ENCODE measurements around the gene DIP2C.
"Not testable (repeated sequence)": the region's sequence is repeated elsewhere in the genome, so short reads cannot be mapped to it uniquely, and the experiment has no call there.

DIP2C gene

DNA sequence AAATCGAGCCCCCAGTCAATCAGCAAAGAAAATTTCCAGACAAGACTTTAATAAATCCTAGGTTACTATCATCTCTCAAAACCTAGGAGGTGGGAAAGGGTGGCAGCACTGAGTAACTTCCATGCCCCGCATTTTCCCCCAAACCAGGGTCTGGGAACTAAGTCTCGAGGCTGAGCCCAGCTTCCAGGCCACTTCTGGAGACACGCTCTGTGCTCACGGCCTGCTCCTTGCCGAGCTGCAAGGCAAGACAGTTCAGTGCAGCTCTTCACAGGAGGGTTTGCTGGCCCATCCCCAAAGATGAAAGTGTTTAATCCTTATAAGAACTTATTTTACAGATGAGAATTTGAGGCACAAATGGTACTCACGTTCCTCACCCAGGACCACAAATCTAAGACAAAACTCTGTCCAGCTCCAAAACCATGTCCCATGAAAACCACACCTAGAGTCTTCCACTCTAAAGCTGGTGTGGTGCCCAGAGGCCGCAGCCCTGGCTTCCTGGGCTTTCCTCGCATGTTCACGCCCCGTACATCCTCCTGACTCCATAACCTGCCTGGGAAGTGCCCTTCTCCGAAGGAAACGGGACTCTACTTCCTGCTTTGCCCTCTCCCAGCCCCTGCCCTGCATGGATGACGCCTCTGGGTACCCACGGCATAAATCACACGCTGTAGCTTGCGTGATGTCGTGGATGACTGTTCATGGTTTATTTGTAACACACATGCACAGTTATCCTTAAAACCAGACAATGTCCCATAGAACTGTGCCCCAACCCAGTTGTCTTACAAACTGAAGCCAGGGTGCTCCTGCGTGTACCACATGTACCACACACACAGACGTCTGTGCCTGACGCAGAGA lies 201.2 kb downstream of the DIP2C start:
- no peak for DNase-seq

- no peak for DNase-seq
These were observed 202.7 kb downstream of the DIP2C start for GRCh38 chr10:486666-487322.

DNA sequence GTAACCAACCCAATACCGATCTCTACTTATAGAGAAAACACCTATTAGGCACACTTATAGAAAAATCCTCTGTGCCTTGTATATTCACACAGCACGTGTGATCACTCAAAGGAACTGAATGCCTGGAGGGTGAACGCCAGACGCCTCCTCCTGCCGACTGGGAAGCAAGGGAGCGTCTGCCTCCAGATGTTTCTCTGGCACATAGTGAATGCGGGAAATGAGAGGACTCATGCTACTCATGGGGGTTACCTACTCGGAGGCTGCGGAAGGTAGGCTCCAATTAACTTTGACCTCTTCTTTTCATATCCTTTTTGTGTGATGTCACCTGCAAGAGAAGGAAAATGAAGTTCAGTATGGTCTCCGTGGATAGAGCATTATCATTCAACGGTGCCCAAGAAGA lies 203.3 kb downstream of the DIP2C start:
- DNase-seq, result no peak

- no peak for DNase-seq
These were observed 203.7 kb downstream of the DIP2C start for GRCh38 chr10:485776-486175.

DNA sequence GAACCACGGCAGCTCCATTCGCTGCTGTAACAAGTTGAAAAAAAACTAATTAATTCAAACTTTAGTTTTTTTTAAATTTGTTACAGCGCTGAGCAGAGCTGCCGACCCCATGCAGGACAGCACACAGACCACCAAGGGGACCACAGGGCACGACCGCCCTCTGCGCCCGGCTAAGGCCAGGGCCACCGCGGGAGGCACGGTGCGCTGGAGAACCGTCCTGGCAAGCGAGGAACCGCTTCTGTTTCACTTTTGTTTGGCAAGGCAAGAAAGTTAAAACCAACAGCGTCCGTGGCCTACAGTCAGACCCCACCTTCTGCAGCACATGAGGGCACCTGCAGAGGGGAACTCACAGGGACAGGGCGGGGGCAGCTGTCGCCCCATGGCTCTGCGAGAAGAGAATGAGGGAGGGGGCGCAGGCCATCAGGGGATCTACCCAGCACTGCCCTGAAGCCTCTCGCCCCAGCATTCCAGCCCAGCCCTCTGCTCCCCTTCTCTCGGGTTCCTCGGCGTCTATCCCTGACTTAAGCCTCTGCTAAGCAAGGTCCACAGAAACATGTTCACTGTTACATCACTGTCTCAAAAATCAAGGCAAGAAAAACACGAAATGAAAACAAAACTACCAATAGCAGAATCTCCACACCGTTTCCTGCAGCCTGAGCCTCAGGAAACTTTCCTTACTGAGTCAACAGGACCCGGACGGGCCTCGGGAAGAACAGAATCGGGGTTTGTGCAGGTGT lies 204.4 kb downstream of the DIP2C start:
- DNase-seq, result no peak

- peak in 1 of 2 experiments; percentile 2 for DNase-seq
These were observed 205.0 kb downstream of the DIP2C start for GRCh38 chr10:484441-484924.

GRCh38 chr10:483261-483660 lies 206.2 kb downstream of the DIP2C start:
- no peak for DNase-seq

DNA sequence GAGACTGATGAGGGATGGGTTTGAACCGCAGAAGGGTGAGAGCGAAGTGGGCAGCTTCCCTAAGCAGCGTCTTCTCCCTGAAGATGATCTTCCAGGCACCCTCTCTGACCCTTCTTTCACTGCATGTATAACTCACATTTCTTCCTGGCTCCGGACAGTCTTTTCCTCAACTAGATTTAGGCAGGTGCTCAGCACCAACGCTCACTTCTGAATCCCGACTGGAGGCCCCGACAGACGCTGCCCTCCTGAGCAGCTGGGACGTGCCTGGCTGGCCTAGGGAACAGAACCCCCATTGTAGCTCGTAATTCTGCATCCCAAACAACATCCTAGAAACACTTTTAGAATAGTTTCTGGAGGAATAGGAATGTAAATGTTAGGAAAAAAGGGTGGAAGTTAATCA lies 206.6 kb downstream of the DIP2C start:
- no peak for DNase-seq

DNA sequence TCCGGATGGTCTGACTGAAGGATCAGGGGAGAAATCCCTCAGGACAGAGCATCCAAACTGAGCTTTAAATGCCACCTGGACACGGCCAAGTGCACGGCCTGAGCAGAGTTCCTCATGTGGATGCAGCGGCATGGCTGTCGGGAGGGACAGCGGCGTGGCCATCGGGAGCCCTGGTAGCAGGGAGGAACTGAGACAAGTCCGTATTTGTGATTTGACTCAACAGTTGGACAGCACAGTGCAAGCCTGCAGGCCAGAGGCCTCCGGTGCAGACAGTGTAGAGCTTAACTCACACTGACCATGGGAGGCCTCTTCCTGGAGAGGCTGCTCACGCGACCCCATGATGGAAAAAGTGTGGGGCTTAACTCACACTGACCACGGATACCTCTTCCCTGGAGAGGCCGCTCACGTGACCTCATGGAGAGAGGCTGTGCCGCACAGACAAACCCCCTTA lies 207.4 kb downstream of the DIP2C start:
- DNase-seq, result no peak

DNA sequence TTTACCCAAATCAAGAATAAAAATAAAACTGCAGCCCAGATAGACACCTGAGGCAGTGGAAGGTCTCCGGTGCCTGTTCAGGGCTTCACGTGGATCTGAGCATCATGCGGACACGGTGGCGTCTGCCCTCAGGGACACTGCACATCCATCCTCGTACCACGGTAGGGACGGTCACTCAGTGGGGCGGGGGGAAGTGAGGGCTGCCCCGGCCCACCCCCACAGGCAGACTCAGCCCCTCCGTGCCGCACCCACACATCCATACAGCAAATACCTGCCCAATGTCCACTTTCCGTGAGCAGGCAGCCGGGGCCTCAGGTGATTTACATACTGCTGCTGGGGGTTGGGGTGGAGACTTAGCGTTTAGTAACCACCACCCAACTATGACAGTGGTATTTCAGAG lies 207.8 kb downstream of the DIP2C start:
- no peak for DNase-seq

GRCh38 chr10:480928-481552 lies 208.4 kb downstream of the DIP2C start:
- no peak for DNase-seq

DNA sequence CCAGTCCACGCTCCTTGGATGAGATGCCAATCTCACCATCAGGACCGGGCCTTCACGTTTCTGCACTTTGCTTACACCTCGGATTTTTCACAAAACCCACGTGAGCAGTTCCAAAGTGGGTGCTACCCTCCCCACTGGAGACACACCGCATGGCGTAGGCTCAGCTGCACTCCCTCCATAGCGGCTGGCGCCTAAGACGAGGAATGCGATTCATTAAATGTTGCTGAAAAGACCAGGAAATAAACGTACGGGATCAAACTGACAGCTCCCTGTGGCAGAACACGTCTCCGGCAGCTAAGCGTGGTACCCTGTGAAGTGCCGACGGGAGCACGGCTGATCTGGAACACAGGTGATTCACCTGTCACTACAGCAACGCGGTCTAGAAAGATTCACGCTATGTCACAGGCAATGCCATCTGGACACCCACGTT lies 209.0 kb downstream of the DIP2C start:
- no peak for DNase-seq

- not testable (repeated sequence) for DNase-seq
These were observed 209.6 kb downstream of the DIP2C start for GRCh38 chr10:479706-480497.

- no peak for DNase-seq
These were observed 210.8 kb downstream of the DIP2C start for GRCh38 chr10:478471-479245.

- no peak for DNase-seq
These were observed 211.8 kb downstream of the DIP2C start for GRCh38 chr10:477620-478019.

GRCh38 chr10:476455-476780 lies 213.1 kb downstream of the DIP2C start:
- no peak for DNase-seq

- no peak for DNase-seq
These were observed 213.6 kb downstream of the DIP2C start for GRCh38 chr10:475709-476454.

GRCh38 chr10:474946-475345 lies 214.5 kb downstream of the DIP2C start:
- DNase-seq, result no peak

DNA sequence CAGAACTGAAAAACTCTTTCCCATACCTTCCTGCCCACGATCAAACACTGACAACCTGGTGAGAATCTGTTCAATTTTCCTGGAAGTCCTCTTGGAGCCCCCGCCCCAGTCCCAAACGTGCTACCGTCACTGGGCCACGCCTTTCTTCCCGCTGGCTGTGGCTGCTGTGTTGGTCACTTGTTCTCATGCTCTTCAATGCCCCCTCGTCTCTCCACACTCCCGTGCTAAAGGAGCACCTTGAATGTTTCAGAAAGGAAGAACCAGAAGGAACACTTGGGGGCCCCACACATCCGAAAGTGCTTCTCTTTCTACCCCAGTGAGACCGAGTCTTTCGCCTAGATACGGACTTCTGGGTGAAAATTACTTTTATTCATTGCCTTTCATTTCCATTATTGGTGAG lies 215.1 kb downstream of the DIP2C start:
- DNase-seq, result no peak

GRCh38 chr10:472241-472910 lies 217.1 kb downstream of the DIP2C start:
- no peak for DNase-seq

Measured in AML-193 (cell line).